ENCODE measurements around the gene SUCLG1. TPM values are rescaled to one million over a fixed set of nuclear protein-coding genes. Genes with fewer than 3 reads are reported as not detected.

Gene SUCLG1
- polyA plus RNA-seq, 2 of the 4 experiments (the other 2 are of a cell fraction), result 90.0 to 144 TPM

DNA sequence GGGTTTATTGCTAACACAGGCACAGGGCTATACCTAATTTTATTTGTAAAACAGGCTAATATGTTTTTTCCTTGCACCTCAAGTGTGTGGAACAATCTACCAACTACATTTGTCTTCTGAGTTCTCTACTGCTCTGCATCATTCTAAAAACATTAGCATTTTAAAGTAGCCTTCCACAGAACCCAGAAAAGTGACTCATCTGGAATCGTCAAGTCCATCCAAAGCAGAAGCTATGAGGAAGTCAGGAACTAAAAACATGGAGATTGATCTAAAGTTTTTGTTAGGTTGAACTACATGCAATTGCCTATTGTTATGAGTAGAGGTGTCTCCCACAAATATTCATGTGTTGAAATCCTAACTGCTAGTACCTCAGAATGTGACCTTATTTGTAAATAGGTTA is 70.9 kb downstream of the SUCLG1 start:
- Histone ChIP-seq H3K4me2 (no peak overlapping the region), H3K4me1 (no peaks in the 10 kb centered on the region), H3K4me3 (no peak overlapping the region), H3K27ac (no peak overlapping the region), H3K9me3 (no peaks in the 10 kb centered on the region)
- 6% methylated on average over 1 of the region's 1 CpG for WGBS (ENCODE audit: missing lambda C conversion rate)
- CTCF ChIA-PET, result interaction anchor here (0.9 kb wide), 1 partner anchor 11 kb away, joined by 3 read pairs; no protein-coding TSS in a partner anchor
- TF ChIP-seq RCOR1 (IDR thresholded peaks at IDR 0.05; ENCODE audit: low read depth, low read length) (no peak), NPAS2 (CRISPR knock-in tag; IDR thresholded peaks at IDR 0.05; ENCODE audit: borderline replicate concordance) (no peak), RFX5 (IDR thresholded peaks at IDR 0.05) (no peak), RARB (CRISPR knock-in tag; IDR thresholded peaks at IDR 0.05) (no peak), CEBPB (IDR thresholded peaks at IDR 0.05) (no peak), POLR2AphosphoS2 (conservative IDR thresholded peaks at IDR 0.05; ENCODE audit: low read length) (no peak), CHD2 (IDR thresholded peaks at IDR 0.05; ENCODE audit: low read length, partially characterized antibody) (no peak), SMC3 (IDR thresholded peaks at IDR 0.05) (no peak), CHD4 (IDR thresholded peaks at IDR 0.05; ENCODE audit: borderline replicate concordance) (no peak), MYC (IDR thresholded peaks at IDR 0.05; ENCODE audit: borderline replicate concordance, low read length) (no peak), BHLHE40 (IDR thresholded peaks at IDR 0.05; ENCODE audit: low read depth, low read length) (no peak), GATA3 (IDR thresholded peaks at IDR 0.05; ENCODE audit: borderline replicate concordance) (no peak), FOSL2 (IDR thresholded peaks at IDR 0.05) (no peak), FOSL2 (CRISPR knock-in tag; IDR thresholded peaks at IDR 0.05) (no peak), FOSB (CRISPR knock-in tag; IDR thresholded peaks at IDR 0.05) (no peak), HOXA7 (CRISPR knock-in tag; IDR thresholded peaks at IDR 0.05) (no peak)
- TF ChIP-seq, protein P1, sequence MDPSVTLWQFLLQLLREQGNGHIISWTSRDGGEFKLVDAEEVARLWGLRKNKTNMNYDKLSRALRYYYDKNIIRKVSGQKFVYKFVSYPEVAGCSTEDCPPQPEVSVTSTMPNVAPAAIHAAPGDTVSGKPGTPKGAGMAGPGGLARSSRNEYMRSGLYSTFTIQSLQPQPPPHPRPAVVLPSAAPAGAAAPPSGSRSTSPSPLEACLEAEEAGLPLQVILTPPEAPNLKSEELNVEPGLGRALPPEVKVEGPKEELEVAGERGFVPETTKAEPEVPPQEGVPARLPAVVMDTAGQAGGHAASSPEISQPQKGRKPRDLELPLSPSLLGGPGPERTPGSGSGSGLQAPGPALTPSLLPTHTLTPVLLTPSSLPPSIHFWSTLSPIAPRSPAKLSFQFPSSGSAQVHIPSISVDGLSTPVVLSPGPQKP (IDR thresholded peaks at IDR 0.05; ENCODE audit: low read depth, low read length), result no peak
- DNase-seq (ENCODE audit: low read depth in 1 of 2, low spot score in 1 of 2) (no peak), ATAC-seq (no peak), FAIRE-seq (no peak)
- POLR2A ChIA-PET, result no interaction called here

DNA sequence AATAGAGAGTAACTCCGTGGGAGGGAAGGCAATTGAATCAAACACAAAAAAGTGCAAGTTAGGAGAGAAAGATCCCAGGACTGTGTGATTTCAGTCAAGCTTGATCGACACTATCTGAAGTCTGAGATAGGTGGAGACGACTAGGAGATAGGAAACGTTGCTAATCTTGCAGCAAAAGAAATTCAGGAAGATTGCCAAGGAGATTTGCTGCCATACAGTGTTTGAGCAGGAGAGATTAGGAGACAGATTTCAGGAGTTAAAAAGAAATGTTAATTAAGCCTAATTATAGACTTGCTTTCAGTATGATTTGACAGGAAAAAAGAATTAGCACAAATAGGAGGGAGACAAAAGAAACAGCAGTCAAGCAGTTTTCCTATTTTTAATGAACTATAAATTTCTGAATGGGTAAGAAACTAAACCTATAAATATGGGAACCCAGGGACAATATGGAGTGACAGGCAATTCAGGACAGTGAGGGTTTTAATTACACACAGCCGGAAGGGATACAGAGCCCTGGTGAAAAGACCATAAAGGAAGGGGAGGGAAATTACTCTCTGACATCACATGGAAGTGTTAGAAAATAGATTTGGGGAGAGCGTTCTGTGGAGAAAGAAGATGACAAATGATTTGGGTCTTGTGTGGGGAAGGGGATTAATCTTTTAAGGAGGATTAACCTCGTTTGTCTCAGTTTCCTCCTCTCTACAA is 72.6 kb downstream of the SUCLG1 start:
- H3K27ac ChIP-seq, result no peak overlapping the region
- ChIA-PET CTCF (no interaction called here), POLR2A (no interaction called here)
- no peak overlapping the region for H3K4me3 ChIP-seq
- H3K4me1 ChIP-seq, result no peaks in the 10 kb centered on the region
- H3K4me2 ChIP-seq, result no peak overlapping the region
- no peaks in the 10 kb centered on the region for H3K9me3 ChIP-seq
- WGBS (ENCODE audit: missing lambda C conversion rate), result 6% methylated on average over 7 of the region's 7 CpGs
- TF ChIP-seq TP53 (CRISPR knock-in tag; IDR thresholded peaks at IDR 0.05), result no peak
- no peak for TF ChIP-seq POLR2AphosphoS2 (conservative IDR thresholded peaks at IDR 0.05; ENCODE audit: low read length)
- no peak for TF ChIP-seq FOXS1 (CRISPR knock-in tag; IDR thresholded peaks at IDR 0.05)
- TF ChIP-seq MYC (IDR thresholded peaks at IDR 0.05; ENCODE audit: borderline replicate concordance, low read length), result no peak
- TF ChIP-seq, protein P2, sequence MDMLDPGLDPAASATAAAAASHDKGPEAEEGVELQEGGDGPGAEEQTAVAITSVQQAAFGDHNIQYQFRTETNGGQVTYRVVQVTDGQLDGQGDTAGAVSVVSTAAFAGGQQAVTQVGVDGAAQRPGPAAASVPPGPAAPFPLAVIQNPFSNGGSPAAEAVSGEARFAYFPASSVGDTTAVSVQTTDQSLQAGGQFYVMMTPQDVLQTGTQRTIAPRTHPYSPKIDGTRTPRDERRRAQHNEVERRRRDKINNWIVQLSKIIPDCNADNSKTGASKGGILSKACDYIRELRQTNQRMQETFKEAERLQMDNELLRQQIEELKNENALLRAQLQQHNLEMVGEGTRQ (IDR thresholded peaks at IDR 0.05), result no peak
- TF ChIP-seq FOSB (CRISPR knock-in tag; IDR thresholded peaks at IDR 0.05), result no peak
- no peak for TF ChIP-seq EHMT2 (IDR thresholded peaks at IDR 0.05; ENCODE audit: low read depth)
- TF ChIP-seq, protein P3, sequence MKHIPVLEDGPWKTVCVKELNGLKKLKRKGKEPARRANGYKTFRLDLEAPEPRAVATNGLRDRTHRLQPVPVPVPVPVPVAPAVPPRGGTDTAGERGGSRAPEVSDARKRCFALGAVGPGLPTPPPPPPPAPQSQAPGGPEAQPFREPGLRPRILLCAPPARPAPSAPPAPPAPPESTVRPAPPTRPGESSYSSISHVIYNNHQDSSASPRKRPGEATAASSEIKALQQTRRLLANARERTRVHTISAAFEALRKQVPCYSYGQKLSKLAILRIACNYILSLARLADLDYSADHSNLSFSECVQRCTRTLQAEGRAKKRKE (CRISPR knock-in tag; IDR thresholded peaks at IDR 0.05; ENCODE audit: low read depth), result no peak
- TF ChIP-seq, protein P4, sequence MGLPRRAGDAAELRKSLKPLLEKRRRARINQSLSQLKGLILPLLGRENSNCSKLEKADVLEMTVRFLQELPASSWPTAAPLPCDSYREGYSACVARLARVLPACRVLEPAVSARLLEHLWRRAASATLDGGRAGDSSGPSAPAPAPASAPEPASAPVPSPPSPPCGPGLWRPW (IDR thresholded peaks at IDR 0.05), result no peak
- TF ChIP-seq ESRRA (IDR thresholded peaks at IDR 0.05; ENCODE audit: borderline replicate concordance, low read length), result no peak
- TF ChIP-seq HEYL (CRISPR knock-in tag; IDR thresholded peaks at IDR 0.05), result no peak
- TF ChIP-seq CBX8 (IDR thresholded peaks at IDR 0.05), result no peak
- TF ChIP-seq, protein P5, sequence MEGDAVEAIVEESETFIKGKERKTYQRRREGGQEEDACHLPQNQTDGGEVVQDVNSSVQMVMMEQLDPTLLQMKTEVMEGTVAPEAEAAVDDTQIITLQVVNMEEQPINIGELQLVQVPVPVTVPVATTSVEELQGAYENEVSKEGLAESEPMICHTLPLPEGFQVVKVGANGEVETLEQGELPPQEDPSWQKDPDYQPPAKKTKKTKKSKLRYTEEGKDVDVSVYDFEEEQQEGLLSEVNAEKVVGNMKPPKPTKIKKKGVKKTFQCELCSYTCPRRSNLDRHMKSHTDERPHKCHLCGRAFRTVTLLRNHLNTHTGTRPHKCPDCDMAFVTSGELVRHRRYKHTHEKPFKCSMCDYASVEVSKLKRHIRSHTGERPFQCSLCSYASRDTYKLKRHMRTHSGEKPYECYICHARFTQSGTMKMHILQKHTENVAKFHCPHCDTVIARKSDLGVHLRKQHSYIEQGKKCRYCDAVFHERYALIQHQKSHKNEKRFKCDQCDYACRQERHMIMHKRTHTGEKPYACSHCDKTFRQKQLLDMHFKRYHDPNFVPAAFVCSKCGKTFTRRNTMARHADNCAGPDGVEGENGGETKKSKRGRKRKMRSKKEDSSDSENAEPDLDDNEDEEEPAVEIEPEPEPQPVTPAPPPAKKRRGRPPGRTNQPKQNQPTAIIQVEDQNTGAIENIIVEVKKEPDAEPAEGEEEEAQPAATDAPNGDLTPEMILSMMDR (IDR thresholded peaks at IDR 0.05), result no peak
- TF ChIP-seq TFCP2L1 (CRISPR knock-in tag; IDR thresholded peaks at IDR 0.05), result no peak
- TF ChIP-seq NPAS2 (CRISPR knock-in tag; IDR thresholded peaks at IDR 0.05; ENCODE audit: borderline replicate concordance), result no peak
- DNase-seq (ENCODE audit: low read depth in 1 of 2, low spot score in 1 of 2) (no peak), FAIRE-seq (no peak), ATAC-seq (no peak)
